Embryonic facial prominence (tissue), 1 donor: ENCODE data around the gene SMPX.

ENCODE experiments used
- DNase-seq: peaks from one replicate; pipeline ENCODE4 v3.0.0-alpha.2; 2016; ENCODE audit errors: extremely low spot score

Gene SMPX

GRCh38 chrX:21744060-21744459, 13.9 kb downstream of the SMPX start:
- DNase-seq = no peak

GRCh38 chrX:21741869-21742701, 15.8 kb downstream of the SMPX start:
- no peak for DNase-seq

GRCh38 chrX:21741364-21741763, 16.6 kb downstream of the SMPX start:
- no peak for DNase-seq

DNA sequence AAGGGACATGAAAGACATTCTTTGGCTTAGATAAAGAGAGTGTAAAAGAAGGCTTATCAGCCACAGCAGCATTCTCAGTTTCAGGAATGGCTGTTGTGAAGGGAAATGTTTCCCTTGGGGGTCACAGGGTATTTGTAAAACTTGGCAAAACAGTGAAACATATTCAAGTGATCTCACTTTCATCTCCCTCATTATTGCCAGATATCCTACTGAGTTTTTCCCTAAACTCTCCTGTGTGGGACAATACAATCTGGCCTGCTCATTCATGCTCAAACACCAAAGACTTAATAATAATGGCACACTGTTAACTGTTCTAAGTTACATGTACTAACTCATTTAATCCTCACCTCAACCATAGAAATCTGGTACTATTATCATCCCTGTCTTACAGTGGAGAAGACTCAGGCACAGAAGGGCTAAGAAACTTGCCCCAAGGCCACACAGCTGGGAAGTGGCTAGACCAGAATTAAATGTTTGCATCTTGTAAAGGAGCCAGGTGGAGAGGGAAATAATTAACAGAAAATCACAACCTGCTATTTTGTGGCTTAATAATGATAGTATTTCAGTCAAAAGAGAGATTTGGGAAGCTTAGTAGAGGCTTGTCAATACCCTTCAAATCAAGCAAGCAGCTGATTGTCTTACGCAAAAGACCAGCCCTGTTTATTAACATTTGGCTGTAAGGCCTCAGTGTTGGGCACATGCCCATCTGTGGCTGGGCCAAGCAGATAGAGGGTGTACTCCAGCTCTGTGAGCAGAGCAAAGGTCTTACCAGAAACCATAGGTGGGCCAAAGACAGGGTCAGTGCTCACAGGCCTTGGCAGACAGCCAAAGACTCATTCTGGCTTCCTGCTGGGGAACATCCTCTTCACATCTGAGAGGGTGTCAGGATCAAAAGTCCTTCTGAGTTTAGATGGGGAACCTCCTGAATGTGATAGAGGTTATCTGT, 17.3 kb downstream of the SMPX start:
- DNase-seq = no peak

DNA sequence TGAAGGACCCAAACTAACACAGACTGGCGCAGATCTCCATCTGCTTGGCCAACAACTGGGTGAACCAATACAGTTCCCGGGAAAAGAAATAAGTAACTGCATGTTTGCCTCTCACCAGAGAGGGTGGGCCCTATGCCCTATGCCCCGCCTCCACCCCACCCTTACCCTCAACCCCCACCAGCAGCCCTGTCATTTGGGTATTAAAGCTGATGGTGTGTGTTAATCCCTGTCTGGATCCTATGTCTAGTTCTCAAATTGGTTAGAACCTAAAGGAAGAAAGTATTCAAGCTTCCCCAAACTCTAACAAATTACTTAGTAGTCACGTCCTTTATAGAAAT, 19.0 kb downstream of the SMPX start:
- no peak for DNase-seq

- peak; percentile 14 for DNase-seq
Observed at GRCh38 chrX:21738210-21738949, 19.5 kb downstream of the SMPX start.

DNA sequence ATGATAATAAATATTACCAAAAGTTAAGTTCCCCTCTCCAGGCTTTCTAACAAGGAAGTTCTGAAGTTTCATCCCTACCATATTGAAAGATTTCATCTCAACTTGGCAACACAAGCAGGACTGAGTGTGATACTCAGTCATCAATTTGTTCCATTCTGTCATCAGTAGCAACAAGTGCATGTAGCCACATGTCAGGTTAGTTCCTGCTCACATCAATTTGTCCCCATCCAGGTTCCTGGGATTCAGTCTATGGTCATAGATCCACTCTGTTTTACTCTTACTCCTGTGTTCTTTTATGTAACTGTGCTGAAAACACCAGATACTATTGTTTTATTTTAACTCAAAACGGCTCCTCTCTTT, 22.2 kb downstream of the SMPX start:
- no peak for DNase-seq

GRCh38 chrX:21735038-21735767, 22.7 kb downstream of the SMPX start:
- no peak for DNase-seq

DNA sequence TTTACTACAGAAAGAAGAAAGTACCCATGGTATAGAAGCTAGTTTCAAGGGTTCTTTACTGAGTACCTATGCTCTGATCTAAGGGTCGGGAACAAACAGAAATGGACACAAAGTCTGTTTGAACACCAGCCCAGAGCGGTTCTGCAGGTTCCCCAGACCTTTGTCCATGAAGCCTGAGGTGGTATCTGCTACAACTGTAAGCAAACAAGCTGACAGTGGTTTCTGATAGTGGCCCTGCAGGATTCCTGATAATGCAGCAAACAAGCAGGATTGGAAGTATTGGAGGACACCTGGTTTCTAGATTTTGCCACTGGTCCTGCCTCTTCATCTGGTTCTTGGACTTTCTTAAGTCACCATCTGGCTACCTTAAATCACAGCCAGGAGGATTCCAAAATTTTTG, 23.7 kb downstream of the SMPX start:
- no peak for DNase-seq

DNA sequence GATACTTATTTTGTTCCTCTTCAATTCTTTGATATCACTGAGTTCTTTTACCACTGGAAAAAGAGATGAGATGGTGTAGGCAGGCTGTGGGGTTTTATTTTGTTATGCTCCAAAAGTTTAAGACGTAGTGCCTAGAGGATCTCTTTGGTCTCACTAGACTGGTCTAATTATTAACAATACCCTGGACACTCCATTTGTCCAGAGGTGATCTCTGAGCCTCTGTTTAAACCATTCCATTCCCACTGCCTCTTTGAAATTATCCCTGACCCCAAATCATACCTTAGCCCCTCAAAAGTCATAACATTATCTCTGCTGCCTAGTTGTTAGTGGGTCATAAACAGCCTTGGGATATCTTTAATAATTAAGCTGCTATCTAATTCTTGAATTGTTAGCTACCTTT, 24.2 kb downstream of the SMPX start:
- DNase-seq = no peak

DNA sequence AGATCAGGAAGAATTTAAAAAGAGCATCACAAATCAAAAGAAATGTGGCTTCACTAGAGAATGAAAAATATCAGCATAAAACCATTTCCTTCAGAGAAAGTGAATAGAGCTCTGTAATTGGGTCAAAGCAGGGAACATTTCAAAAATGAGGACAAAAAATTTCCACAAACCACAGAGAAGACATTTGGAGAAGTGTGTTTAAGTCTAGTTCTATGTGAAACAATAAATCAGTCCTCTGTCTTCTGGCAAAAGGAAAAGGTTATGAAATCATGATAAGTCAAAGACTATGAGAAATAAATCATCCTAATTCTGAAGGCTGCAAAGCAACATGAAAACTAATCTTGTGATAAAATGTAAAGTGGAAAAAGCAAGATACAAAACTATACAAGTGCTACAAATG, 27.9 kb downstream of the SMPX start:
- no peak for DNase-seq

GRCh38 chrX:21728276-21728968, 29.5 kb downstream of the SMPX start:
- no peak for DNase-seq

- DNase-seq = no peak
Observed at GRCh38 chrX:21725916-21726315, 32.0 kb downstream of the SMPX start.

DNA sequence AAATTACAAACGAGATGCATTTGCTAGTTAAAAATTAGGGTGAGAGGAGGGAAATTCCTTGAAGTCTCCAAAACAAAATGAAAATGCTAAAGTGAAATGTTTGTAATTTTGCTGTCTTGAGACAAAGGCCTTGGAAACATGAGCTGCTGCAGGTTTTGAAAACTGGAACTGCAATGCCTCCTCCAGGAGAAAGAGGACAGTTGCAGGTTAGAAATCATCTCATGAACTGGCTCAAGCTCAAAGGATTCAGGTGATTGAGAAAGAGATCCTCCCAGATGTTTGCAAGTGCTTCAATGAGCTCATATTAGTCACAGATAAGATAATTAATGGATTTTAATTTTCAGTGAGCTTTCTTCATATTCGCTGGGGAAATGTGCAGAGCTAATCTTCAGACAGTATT, 32.4 kb downstream of the SMPX start:
- no peak for DNase-seq

DNA sequence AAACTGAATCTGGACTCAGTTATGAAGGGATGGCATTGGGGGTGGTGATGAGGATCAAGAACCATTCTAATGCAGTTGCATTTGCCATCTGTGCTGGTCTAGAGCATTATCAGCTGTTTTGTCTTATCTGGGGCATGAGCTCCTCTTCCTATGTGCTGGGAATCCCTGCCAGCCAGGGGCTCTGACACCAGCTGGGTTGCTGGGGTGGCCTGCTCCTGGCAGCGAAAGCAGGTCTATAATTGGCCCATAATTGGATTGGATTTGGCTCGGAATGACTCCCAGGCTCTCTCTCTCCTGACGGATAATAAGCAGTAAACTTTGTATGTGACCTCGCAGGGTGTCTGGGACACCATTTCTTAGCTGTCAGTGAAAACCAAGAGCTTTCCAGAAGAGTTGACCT, 34.1 kb downstream of the SMPX start:
- DNase-seq = no peak

GRCh38 chrX:21723084-21723483, 34.8 kb downstream of the SMPX start:
- DNase-seq = no peak

GRCh38 chrX:21721195-21721594, 36.7 kb downstream of the SMPX start:
- DNase-seq = no peak

- no peak for DNase-seq
Observed at GRCh38 chrX:21718575-21718974, 39.3 kb downstream of the SMPX start.

DNA sequence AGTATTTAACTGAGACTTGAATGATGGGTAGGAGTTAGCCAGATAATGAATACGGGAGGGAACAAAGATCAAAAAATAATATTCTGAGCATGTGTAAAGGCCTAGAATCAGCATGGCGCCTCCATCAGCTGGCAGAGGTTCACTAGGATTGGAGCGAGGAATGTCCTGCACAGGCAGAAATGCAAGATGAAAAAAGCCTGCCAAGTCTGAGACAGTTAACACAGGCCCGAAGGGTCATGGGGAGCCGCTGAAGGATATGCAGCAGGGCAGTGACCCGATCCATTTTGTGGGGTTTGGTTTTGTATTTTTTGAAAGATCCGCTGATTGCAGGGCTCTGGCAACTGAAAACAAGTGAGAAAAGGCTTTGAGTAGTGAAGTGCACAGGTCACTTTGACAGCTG, 40.1 kb downstream of the SMPX start:
- DNase-seq = no peak

DNA sequence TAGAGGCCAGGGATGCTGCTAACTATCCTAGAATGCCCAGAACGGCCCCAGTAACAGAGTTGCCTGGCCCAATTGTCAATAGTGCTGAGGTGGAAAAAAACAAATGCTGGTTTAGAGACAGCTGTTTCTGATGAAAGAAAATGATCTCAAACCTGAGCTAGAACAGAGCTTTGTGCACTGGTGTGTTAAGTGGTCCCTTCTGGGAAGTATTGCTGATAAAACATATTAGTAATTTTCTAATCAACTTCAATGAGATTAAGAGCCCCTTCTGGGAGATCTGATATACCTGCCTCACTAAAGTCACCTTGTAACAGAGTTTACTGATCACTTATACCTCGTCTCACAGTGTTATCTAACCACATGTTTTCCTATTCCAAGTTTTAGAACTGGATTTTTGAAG, 42.1 kb downstream of the SMPX start:
- DNase-seq = no peak

DNA sequence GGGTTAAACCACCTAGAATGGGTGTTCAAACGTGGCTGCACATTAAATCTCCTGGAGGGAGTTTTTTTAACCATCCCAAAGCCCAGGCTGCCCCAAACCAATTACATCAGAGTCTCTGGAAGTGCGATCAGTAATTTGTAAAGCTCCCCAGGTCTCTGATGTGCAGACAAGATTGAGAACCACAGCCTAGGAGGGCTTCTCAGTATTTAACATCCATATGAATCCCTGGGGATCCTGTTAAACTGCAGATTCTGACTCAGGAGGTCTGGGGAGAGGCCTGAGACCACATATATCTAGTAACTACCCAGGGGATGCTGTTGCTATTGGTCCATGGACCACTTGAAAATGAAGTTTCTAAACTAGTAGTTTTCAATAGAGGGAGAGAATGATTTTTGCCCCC, 42.6 kb downstream of the SMPX start:
- DNase-seq = no peak
